ENCODE measurements around the gene FGF19. TPM values are rescaled to one million over a fixed set of nuclear protein-coding genes. Genes with fewer than 3 reads are reported as not detected.

FGF19 gene
- polyA plus RNA-seq, 1 donor from 2014 or later = 4.6 TPM

DNA sequence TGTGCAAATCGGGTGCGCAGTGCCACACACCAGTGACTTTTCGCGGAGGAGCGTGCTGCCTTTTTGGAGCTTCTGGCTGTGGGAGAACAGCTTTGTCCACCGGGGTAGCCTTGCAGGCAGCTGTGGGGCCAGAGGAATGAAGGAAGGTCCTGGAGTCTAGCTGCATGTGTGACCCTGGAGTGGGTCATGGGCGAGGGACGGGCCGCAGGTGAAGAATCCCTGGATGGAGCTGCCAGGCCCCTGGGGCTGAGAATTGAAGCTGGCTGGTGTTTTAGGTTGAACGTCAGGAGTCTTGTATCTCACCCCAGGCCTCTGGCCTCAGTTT, 54.3 kb downstream of the FGF19 start:
- Histone ChIP-seq H3K27ac (ENCODE audit: low read length) (no peak overlapping the region), H3K79me2 (replicated peaks; ENCODE audit: insufficient read depth, low read length) (no peaks in the 10 kb centered on the region), H2AFZ (ENCODE audit: low read depth, low read length) (no peak overlapping the region), H3K9me3 (ENCODE audit: low read length) (no peaks in the 10 kb centered on the region), H3K36me3 (ENCODE audit: insufficient read depth, low read length) (no peaks in the 10 kb centered on the region), H4K20me1 (ENCODE audit: insufficient read depth) (no peaks in the 10 kb centered on the region), H3K9me2 (ENCODE audit: insufficient read depth, low read length) (no peaks in the 10 kb centered on the region), H3K9ac (ENCODE audit: low read length) (no peak overlapping the region), H3K27me3 (ENCODE audit: insufficient read depth, low read depth, low read length) (peaks cover 9% of the 10 kb centered on the region), H3K4me2 (ENCODE audit: low read length) (no peak overlapping the region), H3F3A (ENCODE audit: insufficient read depth, low read length, poor library complexity, severe bottlenecking) (no peaks in the 10 kb centered on the region), H3K4me3 (ENCODE audit: low read length) (no peak overlapping the region)
- TF ChIP-seq RAD21 (conservative IDR thresholded peaks at IDR 0.05) = no peak
- TF ChIP-seq, protein P1, sequence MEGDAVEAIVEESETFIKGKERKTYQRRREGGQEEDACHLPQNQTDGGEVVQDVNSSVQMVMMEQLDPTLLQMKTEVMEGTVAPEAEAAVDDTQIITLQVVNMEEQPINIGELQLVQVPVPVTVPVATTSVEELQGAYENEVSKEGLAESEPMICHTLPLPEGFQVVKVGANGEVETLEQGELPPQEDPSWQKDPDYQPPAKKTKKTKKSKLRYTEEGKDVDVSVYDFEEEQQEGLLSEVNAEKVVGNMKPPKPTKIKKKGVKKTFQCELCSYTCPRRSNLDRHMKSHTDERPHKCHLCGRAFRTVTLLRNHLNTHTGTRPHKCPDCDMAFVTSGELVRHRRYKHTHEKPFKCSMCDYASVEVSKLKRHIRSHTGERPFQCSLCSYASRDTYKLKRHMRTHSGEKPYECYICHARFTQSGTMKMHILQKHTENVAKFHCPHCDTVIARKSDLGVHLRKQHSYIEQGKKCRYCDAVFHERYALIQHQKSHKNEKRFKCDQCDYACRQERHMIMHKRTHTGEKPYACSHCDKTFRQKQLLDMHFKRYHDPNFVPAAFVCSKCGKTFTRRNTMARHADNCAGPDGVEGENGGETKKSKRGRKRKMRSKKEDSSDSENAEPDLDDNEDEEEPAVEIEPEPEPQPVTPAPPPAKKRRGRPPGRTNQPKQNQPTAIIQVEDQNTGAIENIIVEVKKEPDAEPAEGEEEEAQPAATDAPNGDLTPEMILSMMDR (IDR thresholded peaks at IDR 0.05; ENCODE audit: poor library complexity, severe bottlenecking) = no peak
- no peak for TF ChIP-seq SMC3 (conservative IDR thresholded peaks at IDR 0.05; ENCODE audit: poor library complexity)
- TF ChIP-seq POLR2AphosphoS5 (IDR thresholded peaks at IDR 0.05) = no peak
- no peak for TF ChIP-seq MXI1 (conservative IDR thresholded peaks at IDR 0.05; ENCODE audit: poor library complexity, severe bottlenecking)
- TF ChIP-seq TAF1 (IDR thresholded peaks at IDR 0.05; ENCODE audit: low read depth) = no peak

DNA sequence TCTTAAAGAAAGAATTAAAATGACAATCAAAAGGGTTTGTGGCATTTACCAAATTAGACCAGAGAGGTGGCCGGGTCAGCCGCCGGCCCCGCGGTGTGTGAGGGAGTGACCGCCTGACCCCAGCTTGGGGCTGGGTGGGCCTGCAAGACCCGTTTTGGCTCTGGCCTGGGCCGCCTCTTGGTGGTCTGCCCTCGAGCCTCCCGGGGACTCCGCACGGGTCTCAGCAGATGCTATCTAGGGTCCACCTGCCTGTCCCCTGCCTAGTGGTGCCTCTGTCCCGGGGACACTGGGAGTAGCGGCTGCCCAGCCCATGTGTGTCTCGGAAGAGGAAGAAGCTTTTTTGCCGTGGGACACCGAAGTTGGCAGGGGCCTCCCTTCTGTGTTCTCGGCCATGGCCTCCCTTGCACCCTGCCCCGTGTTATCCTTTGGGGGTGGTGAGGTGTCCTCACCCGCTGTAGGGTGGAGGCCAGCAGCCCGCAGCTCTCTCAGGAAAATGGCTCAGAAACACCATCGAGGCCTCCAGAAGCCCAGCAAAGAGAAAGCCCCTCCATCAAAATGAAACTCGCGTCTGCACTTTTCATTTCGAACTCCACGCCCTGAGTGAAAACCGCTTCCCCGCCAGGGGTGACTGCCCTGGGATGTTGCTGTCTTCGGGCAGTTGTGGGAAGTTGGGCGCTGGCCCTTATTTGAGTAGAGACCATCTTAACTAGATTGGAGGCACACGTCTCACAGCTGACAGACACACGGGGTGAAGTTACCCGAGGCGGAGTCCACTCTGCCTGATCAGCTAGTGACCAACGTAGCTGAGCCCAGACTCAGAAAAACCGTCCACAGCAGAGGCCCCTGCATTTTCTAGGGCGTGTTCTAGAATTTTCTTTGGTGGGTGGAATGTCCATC, 54.9 kb downstream of the FGF19 start:
- no peaks in the 10 kb centered on the region for H4K20me1 ChIP-seq (ENCODE audit: insufficient read depth)
- no peaks in the 10 kb centered on the region for H3K36me3 ChIP-seq (ENCODE audit: insufficient read depth, low read length)
- TF ChIP-seq SMC3 (conservative IDR thresholded peaks at IDR 0.05; ENCODE audit: poor library complexity) (no peak), RAD21 (conservative IDR thresholded peaks at IDR 0.05) (no peak), MXI1 (conservative IDR thresholded peaks at IDR 0.05; ENCODE audit: poor library complexity, severe bottlenecking) (no peak), TAF1 (IDR thresholded peaks at IDR 0.05; ENCODE audit: low read depth) (no peak)

More for the DNA sequence above, 54.9 kb downstream of the FGF19 start:
- H3K4me3 ChIP-seq (ENCODE audit: low read length) = no peak overlapping the region
- no peak overlapping the region for H3K9ac ChIP-seq (ENCODE audit: low read length)
- H3F3A ChIP-seq (ENCODE audit: insufficient read depth, low read length, poor library complexity, severe bottlenecking) = no peaks in the 10 kb centered on the region
- peaks cover 9% of the 10 kb centered on the region for H3K27me3 ChIP-seq (ENCODE audit: insufficient read depth, low read depth, low read length)
- no peaks in the 10 kb centered on the region for H3K79me2 ChIP-seq (replicated peaks; ENCODE audit: insufficient read depth, low read length)
- no peaks in the 10 kb centered on the region for H3K9me2 ChIP-seq (ENCODE audit: insufficient read depth, low read length)
- H3K9me3 ChIP-seq (ENCODE audit: low read length) = no peaks in the 10 kb centered on the region
- H2AFZ ChIP-seq (ENCODE audit: low read depth, low read length) = no peak overlapping the region
- H3K27ac ChIP-seq (ENCODE audit: low read length) = no peak overlapping the region
- H3K4me2 ChIP-seq (ENCODE audit: low read length) = no peak overlapping the region

Other genes with a start within 250 kb of the FGF19 start
- gene LINC01488, start 222.4 kb downstream of the FGF19 start, polyA plus RNA-seq = not detected in 2 replicates
- 1.7 and 2.7 TPM in 2 replicates for gene CCND1, start 62.9 kb downstream of the FGF19 start, polyA plus RNA-seq
- gene LTO1, start 28.7 kb downstream of the FGF19 start, polyA plus RNA-seq = 44.4 and 47.9 TPM in 2 replicates
- gene FGF4, start 71.3 kb upstream of the FGF19 start, polyA plus RNA-seq = not detected in 2 replicates
- gene FGF3, start 115.4 kb upstream of the FGF19 start, polyA plus RNA-seq = 3.7 and 6.0 TPM in 2 replicates